HG02870 (cell line): ENCODE results near the gene BCCIP.

ENCODE experiments used
- ATAC-seq: cut with Tn5 transposase; IDR thresholded peaks from one replicate; pipeline ENCODE4 v1.9.1; 2021; ENCODE audit warnings: mild to moderate bottlenecking, moderate library complexity; ENCODE audit not compliant: unreplicated experiment

Gene BCCIP

GRCh38 chr10:125822878-125823662 is at the start of gene BCCIP, which contains the start of gene UROS:
Gene BCCIP (plus strand): TSS chr10:125823546. CDS start chr10:125823558, 12 bp downstream.
Gene UROS (minus strand): TSS chr10:125823258. CDS start chr10:125816499, 6,759 bp downstream.
- ATAC-seq = peak; percentile 75

GRCh38 chr10:125773687-125774543 is 49.4 kb upstream of the BCCIP start:
- no peak for ATAC-seq

GRCh38 chr10:125774581-125775191 is 48.7 kb upstream of the BCCIP start:
- ATAC-seq = no peak

- ATAC-seq = no peak
Observed at GRCh38 chr10:125775491-125776106, 47.7 kb upstream of the BCCIP start, which contains the start of gene MMP21. Gene MMP21 (minus strand): TSS chr10:125775821. CDS start chr10:125775821, 0 bp downstream.

GRCh38 chr10:125777806-125778205 is 45.5 kb upstream of the BCCIP start:
- no peak for ATAC-seq

GRCh38 chr10:125778556-125778955 is 44.8 kb upstream of the BCCIP start:
- no peak for ATAC-seq

GRCh38 chr10:125779403-125780327 is 43.7 kb upstream of the BCCIP start:
- no peak for ATAC-seq

- ATAC-seq = no peak
Observed at GRCh38 chr10:125781374-125781773, 42.0 kb upstream of the BCCIP start.

- no peak for ATAC-seq
Observed at GRCh38 chr10:125782054-125782453, 41.3 kb upstream of the BCCIP start.

- no peak for ATAC-seq
Observed at GRCh38 chr10:125782616-125783015, 40.7 kb upstream of the BCCIP start.

- ATAC-seq = no peak
Observed at GRCh38 chr10:125783408-125783807, 39.9 kb upstream of the BCCIP start.

GRCh38 chr10:125783957-125784356 is 39.4 kb upstream of the BCCIP start:
- ATAC-seq = peak; percentile 78

- no peak for ATAC-seq
Observed at GRCh38 chr10:125785791-125786190, 37.6 kb upstream of the BCCIP start.

- ATAC-seq = no peak
Observed at GRCh38 chr10:125788156-125789034, 35.0 kb upstream of the BCCIP start.

GRCh38 chr10:125792342-125793300 is 30.7 kb upstream of the BCCIP start:
- ATAC-seq = no peak

- ATAC-seq = no peak
Observed at GRCh38 chr10:125795128-125795527, 28.2 kb upstream of the BCCIP start.

GRCh38 chr10:125795637-125796190 is 27.6 kb upstream of the BCCIP start:
- ATAC-seq = no peak
